ENCODE data around the gene DENND4C. TPM values are rescaled to one million over a fixed set of nuclear protein-coding genes. Genes with fewer than 3 reads are reported as not detected.

Gene DENND4C
- polyA plus RNA-seq, 1 of the 3 experiments (the other 2 are of a cell fraction) = 7.5 TPM

- POLR2A ChIA-PET = no interaction called here
- DNase-seq = no peak
- Histone ChIP-seq H3K9ac (no peak overlapping the region), H3K4me2 (no peak overlapping the region), H3K27me3 (ENCODE audit: insufficient read depth) (no peaks in the 10 kb centered on the region), H3K4me3 (ENCODE audit: low read depth in 2 of 2, low read length in 1 of 2) (no peak overlapping the region), H3K79me2 (ENCODE audit: insufficient read depth) (no peaks in the 10 kb centered on the region), H3K4me1 (ENCODE audit: control insufficient read depth in 1 of 2, insufficient read depth in 2 of 2, low read depth in 1 of 2, low read length in 1 of 2) (no peaks in the 10 kb centered on the region), H4K20me1 (ENCODE audit: insufficient read depth) (no peaks in the 10 kb centered on the region), H3K36me3 (replicated peaks in 1 of 2; ENCODE audit: control insufficient read depth in 1 of 2, insufficient read depth in 2 of 2, low read length in 1 of 2) (peaks cover 21 to 50% of the 10 kb centered on the region in 2 experiments), H3K27ac (ENCODE audit: low read depth in 2 of 2, low read length in 1 of 2) (no peak overlapping the region), H3K9me2 (no peaks in the 10 kb centered on the region), H2AFZ (ENCODE audit: low read depth) (no peak overlapping the region), H3F3A (replicated peaks; ENCODE audit: insufficient read depth) (no peaks in the 10 kb centered on the region), H3K9me3 (no peaks in the 10 kb centered on the region)
- CTCF ChIA-PET = no interaction called here
- WGBS (ENCODE audit: low lambda C conversion rate) = 100% methylated on average over 2 of the region's 2 CpGs
- TF ChIP-seq PBX3 (IDR thresholded peaks at IDR 0.05) = no peak
- no peak for TF ChIP-seq EP300 (IDR thresholded peaks at IDR 0.05; ENCODE audit: borderline replicate concordance in 1 of 2, low read depth in 1 of 2, low read length in 1 of 2)
- no peak for TF ChIP-seq TEAD4 (IDR thresholded peaks at IDR 0.05; ENCODE audit: borderline replicate concordance, insufficient read depth)
- TF ChIP-seq USF2 (IDR thresholded peaks at IDR 0.05; ENCODE audit: borderline replicate concordance, low read depth, low read length) = no peak
- no peak for TF ChIP-seq ZBTB33 (IDR thresholded peaks at IDR 0.05; ENCODE audit: borderline replicate concordance, low read depth)
- TF ChIP-seq TAF1 (IDR thresholded peaks at IDR 0.05; ENCODE audit: borderline replicate concordance, low read depth, low read length) = no peak
- TF ChIP-seq MEF2A (IDR thresholded peaks at IDR 0.05; ENCODE audit: borderline replicate concordance, low read depth) = no peak
- TF ChIP-seq CHD2 (IDR thresholded peaks at IDR 0.05; ENCODE audit: low read length, partially characterized antibody) = no peak
Observed at GRCh38 chr9:19331877-19332276, 101.4 kb downstream of the DENND4C start.

- Histone ChIP-seq H3K9me2 (no peaks in the 10 kb centered on the region), H3K36me3 (replicated peaks in 1 of 2; ENCODE audit: control insufficient read depth in 1 of 2, insufficient read depth in 2 of 2, low read length in 1 of 2) (peaks cover 50 to 55% of the 10 kb centered on the region in 2 experiments), H3K27me3 (ENCODE audit: insufficient read depth) (no peaks in the 10 kb centered on the region), H3K9me3 (no peaks in the 10 kb centered on the region), H3K9ac (no peak overlapping the region), H3F3A (replicated peaks; ENCODE audit: insufficient read depth) (no peaks in the 10 kb centered on the region), H4K20me1 (ENCODE audit: insufficient read depth) (no peaks in the 10 kb centered on the region), H3K4me1 (ENCODE audit: control insufficient read depth in 1 of 2, insufficient read depth in 2 of 2, low read depth in 1 of 2, low read length in 1 of 2) (no peaks in the 10 kb centered on the region), H3K79me2 (ENCODE audit: insufficient read depth) (no peaks in the 10 kb centered on the region), H3K4me3 (ENCODE audit: low read depth in 2 of 2, low read length in 1 of 2) (no peak overlapping the region), H3K4me2 (no peak overlapping the region), H3K27ac (ENCODE audit: low read depth in 2 of 2, low read length in 1 of 2) (no peak overlapping the region), H2AFZ (ENCODE audit: low read depth) (no peak overlapping the region)
- no peak for DNase-seq
- ChIA-PET CTCF (interaction anchor here (1.8 kb wide), 1 partner anchor 8 kb away, joined by 4 read pairs; no protein-coding TSS in a partner anchor), POLR2A (interaction anchor here (0.8 kb wide), 1 partner anchor 39 kb away, joined by 3 read pairs; no protein-coding TSS in a partner anchor)
- 97% methylated on average over 7 of the region's 7 CpGs for WGBS (ENCODE audit: low lambda C conversion rate)
- TF ChIP-seq RXRA (IDR thresholded peaks at IDR 0.05; ENCODE audit: borderline replicate concordance, low read depth) = no peak
- no peak for TF ChIP-seq ELF1 (IDR thresholded peaks at IDR 0.05)
- TF ChIP-seq POLR2AphosphoS5 (IDR thresholded peaks at IDR 0.05; ENCODE audit: low read depth, low read length) = no peak
- TF ChIP-seq EP300 (IDR thresholded peaks at IDR 0.05; ENCODE audit: borderline replicate concordance in 1 of 2, low read depth in 1 of 2, low read length in 1 of 2) = no peak
- TF ChIP-seq CTCF (IDR thresholded peaks at IDR 0.05) = no peak
- TF ChIP-seq TEAD4 (IDR thresholded peaks at IDR 0.05; ENCODE audit: borderline replicate concordance, insufficient read depth) = no peak
- TF ChIP-seq ZBTB33 (IDR thresholded peaks at IDR 0.05; ENCODE audit: borderline replicate concordance, low read depth) = no peak
- TF ChIP-seq USF2 (IDR thresholded peaks at IDR 0.05; ENCODE audit: borderline replicate concordance, low read depth, low read length) = no peak
Observed at GRCh38 chr9:19336166-19336565, 105.7 kb downstream of the DENND4C start.

Data from SK-N-SH (cell line).